OCI-M1 (cell line): ENCODE data around the gene UBE3D.
"Not testable (repeated sequence)": the region's sequence is repeated elsewhere in the genome, so short reads cannot be mapped to it uniquely, and the experiment has no call there.

Experiments used
- DNase-seq: peaks from one replicate; lab custom pipeline; 2025; lab: John Stamatoyannopoulos, UW

The UBE3D gene

DNA sequence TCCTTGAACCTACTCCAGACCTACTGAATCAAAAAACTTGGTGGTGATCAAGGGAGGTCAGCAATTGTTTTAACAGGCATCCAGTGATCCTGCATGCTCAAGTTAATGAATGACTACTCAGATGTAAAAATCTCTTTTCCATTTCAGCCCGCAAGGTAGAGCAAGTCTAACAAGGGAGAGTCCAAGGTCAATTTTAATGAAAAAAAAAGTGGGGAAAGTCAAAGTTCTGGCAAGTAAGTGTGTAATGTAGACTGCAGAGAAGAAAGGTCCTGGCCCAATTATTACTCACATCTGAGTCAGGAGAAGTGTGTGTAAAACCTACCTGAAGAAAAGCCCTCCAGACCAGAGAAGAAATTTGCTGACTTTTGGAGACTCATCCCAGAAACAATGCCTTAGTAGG lies 193.5 kb downstream of the UBE3D start:
- DNase-seq, result no peak

DNA sequence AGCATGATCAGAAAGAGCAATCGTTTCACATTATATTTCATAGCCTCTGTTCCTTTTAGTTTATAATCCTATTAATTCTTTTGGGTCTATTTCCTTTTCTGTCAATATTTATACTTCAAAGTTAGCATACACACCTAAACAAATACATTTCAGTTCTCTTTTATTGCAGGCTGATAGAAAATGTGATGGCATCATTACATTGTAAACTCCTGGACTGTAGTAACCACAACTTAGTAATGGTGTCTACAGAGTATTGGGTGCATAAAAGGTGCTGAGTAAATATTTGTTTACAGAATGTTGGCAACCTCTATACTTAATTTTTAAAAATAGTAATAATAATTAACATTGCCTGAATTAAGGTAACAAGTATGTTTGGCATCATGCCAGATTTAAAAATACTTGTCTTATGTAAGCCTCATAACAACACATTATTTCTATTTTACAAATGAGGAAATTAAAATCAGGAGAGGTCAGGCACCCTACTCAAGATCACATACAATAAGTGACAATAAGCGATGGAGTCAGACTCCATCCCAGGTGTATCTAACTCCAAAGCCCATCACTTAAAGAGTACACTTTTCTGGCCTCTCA lies 195.0 kb downstream of the UBE3D start:
- DNase-seq, result no peak

DNA sequence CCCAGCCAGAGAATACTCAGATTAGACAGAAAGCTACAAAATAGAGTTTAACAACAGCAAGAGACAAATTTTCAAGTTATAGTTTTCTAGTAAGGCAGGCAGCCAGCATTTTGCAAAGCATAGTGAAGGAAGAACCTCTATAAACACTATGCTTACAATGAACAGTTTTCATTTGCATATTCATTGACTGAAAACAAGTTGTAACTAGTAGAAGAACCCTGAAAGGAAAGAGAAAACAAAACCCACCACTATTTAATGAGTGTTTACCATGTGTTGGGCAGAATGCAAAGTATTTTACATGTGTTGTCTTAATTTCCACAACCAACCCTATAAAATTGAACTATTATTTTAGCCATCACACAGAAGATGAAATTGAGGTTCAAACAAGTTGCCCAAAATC lies 196.1 kb downstream of the UBE3D start:
- DNase-seq, result no peak

DNA sequence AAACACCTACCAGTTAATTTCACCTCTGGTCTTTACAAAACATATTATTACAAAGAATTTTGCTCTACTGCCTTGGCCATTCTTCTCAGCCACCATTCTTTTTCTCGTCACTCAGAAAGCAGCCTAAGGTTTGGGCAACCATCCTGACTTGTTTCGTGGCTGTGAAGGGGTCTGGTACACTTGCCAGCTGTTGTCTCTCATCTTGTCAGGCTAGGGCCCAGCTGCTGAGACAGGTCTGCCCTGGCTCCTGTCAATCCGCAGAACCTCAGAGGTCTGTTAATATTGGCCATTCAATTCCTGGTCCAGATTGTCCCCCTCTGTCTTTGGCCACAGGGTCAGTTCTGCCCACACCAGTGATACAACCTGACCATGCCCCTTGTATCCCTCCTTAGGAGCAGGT lies 197.7 kb downstream of the UBE3D start:
- DNase-seq, result no peak

DNA sequence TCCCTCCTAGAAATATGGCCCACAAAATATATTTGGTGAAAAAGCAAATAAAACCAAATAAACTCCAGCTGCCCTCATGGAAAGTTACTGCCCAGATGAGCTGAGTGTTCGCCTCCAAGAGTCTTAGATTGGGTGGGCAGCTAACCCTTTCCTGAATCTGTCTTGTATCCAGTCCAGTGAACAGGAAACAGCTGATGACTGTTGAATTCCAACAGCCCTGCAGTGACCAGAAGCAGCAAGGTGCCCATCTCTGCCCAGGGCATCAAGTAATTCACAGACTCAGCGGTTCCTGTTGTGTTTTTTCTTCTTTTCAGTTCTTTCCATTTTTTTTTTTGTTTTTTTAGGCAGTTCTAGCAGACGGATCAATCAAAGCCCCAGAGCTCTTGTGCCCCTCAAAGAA lies 199.2 kb downstream of the UBE3D start:
- DNase-seq, result no peak

DNA sequence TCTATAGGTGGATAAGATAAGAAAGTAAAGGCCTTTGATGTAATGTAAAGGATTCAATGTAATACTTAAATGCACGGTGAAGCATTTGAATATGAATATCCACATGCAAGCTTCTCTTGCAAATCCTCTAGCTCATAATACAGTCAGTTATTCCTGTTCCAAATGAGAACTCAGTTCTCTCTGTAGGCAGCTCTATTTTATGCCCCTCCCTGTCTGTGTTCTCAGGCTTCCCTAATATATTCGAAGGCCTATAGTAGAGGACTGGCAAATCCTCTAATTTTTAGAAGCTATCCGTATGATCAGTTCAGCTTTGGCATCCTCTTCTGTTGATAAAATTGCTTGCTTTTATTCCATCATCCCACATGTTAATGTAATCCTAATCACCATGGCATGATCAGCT lies 200.2 kb downstream of the UBE3D start:
- no peak for DNase-seq

DNA sequence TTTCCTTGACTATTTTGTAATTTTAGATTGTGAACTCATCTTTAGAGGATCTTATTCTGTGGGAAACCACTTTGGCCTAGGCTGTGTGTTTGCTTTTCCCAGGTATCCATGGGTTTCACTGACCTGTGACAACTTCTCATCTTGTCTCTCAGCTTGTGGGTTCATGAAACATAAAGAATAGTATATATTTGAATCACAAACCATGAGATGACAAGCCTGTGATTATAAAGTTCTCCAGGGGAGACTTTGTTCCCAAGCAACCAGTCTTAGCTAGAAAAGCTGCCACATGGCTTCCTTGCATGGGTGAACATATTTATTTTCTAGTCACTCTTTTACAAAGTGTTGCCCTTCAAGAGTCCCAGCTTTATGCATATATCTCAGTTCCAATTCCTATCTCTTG lies 201.9 kb downstream of the UBE3D start:
- DNase-seq, result no peak

DNA sequence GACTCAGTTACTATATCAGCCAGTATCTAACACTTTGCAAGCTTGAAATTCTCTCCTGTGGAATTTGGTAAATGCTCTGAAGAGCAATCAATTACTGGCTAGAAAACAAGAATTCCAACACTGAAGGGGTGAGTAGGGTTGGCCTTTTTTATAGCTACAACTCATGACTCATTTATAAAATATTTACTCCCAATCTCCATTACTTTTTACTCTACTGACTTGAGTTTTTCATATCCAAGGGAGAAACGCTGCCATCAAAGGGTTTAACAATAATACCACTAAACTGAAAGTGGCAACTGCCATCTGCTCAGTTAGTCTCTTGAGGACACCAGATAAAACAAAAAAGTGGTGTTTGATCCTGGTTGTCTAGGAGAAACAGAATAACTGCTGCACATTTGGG lies 203.1 kb downstream of the UBE3D start:
- DNase-seq, result no peak

DNA sequence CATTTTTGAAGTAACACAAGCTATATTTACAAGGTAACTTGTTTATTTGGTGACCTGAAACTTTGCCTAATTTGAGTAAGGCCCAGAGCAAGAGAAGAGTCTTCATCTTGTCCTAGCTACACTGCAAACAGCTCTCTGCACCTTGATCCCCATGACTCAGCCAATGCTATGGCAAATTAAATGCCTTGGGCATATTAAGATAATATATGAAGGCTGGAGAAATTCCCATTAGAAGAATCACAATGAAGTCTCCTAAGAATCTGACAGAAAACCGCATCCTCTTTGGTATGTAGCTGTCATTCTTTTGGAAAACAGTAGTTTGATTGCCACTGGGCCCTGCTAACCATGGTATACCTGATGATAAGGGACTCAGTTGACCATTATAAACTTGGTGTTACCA lies 204.5 kb downstream of the UBE3D start:
- DNase-seq, result no peak

DNA sequence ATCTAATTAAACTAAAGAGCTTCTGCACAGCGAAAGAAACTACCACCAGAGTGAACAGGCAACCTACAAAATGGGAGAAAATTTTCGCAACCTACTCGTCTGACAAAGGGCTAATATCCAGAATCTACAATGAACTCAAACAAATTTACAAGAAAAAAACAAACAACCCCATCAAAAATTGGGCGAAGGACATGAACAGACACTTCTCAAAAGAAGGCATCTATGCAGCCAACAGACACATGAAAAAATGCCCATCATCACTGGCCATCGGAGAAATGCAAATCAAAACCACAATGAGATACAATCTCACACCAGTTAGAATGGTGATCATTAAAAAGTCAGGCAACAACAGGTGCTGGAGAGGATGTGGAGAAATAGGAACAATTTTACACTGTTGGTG lies 209.6 kb downstream of the UBE3D start:
- DNase-seq, result not testable (repeated sequence)

DNA sequence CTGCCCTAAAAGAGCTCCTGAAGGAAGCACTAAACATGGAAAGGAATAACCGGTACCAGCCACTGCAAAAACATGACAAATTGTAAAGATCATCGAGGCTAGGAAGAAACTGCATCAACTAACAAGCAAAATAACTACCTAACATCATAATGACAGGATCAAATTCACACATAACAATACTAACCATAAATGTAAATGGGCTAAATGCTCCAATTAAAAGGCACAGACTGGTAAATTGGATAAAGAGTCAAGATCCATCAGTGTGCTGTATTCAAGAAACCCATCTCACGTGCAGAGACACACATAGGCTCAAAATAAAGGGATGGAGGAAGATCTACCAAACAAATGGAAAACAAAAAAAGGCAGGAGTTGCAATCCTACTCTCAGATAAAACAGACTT lies 212.7 kb downstream of the UBE3D start:
- not testable (repeated sequence) for DNase-seq

DNA sequence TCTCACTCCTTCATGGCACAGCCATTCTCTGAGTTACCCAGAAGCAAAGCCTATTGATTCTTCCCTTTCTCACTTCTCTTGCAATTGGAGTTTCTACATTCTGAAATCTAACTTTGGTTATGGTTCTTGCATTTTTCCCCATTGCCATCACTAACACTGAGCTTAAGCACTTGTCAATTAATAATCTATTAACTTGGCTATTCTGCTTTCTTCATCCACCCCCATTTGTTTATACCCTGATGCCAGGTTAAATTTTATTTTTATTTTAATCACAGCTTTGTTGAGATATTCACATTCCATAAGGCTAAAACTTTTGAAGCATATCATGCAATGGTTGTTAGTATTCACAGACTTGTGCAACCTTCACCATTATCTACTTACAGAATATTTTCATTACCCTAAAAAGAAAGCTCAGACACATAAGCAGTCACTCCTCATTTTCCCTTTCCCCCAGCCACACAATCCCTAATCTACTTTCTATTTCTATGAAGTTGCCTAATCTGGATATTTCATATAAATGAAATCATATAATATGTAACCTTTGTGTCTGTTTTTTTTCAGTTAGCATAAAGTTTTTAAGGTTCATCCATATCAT lies 222.3 kb downstream of the UBE3D start:
- no peak for DNase-seq

DNA sequence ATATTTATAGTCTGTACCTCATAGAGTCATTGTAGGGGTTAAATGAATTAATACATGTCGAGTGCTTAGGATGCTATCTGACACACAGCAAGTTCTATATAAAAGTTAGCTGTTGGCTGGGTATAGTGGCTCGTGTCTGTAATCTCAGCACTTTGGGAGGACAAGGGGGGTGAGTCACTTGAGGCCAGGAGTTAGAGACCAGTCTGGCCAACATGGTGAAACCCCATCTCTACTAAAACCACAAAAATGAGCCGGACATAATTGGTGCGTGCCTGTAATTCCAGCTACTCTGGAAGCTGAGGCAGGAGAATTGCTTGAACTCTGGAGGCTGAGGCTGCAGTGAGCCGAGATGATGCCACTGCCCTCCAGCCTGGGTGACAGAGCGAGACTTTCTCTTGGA lies 222.9 kb downstream of the UBE3D start:
- no peak for DNase-seq
